ENCODE results near the gene BIRC7. TPM values are rescaled to one million over a fixed set of nuclear protein-coding genes. Genes with fewer than 3 reads are reported as not detected.

The BIRC7 gene
- total RNA-seq, 1 experiment from 2014 or later: not detected

DNA sequence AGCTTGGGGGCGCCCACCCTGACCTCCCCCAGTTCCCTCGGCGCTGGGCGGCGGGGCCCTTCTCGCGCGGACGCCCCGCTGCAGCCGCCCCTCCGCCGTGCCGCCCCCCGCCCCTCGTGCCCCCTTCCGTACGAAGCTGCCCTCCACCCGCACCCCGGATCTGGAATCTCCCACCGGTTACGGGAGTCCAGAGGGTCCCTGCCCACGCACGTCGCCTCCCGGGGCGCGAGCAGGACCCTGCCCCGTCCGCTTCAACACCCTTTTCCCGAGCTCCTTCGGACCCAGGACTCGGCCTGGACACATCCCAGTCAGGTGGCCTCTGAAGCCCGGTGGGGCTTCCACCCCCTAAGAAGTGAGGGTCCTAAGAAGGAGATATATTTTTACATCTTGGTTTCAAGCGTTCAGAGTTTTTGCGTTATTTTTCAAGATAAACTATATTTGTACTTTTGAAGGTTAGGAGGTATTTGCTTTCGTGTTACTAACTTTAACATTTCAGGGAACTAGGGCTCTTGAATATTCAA is 37.4 kb downstream of the BIRC7 start:
- no TSS peak for BruUV-seq (replicated peaks)
- intact Hi-C loops (cut with micrococcal nuclease; ENCODE audit: unreplicated experiment): no loop called here
- no peak for DNase-seq
- Histone ChIP-seq H3K4me1 (replicated peaks; ENCODE audit: insufficient read depth) (peaks cover 18% of the 10 kb centered on the region), H2AFZ (peak overlapping the region; percentile 56; the same call in 1 of the 2 replicates), H3K79me2 (ENCODE audit: low read depth) (peaks cover 49% of the 10 kb centered on the region), H3K9me2 (ENCODE audit: insufficient read depth) (no peaks in the 10 kb centered on the region), H3F3A (ENCODE audit: insufficient read depth, low read depth) (no peaks in the 10 kb centered on the region; the same call in 1 of the 2 replicates), H3K4me3 (peak overlapping the region; percentile 91), H3K36me3 (ENCODE audit: low read depth) (peaks cover 18% of the 10 kb centered on the region; the same call in 1 of the 2 replicates), H3K27me3 (ENCODE audit: insufficient read depth, low read depth) (no peaks in the 10 kb centered on the region), H4K20me1 (ENCODE audit: insufficient read depth) (peaks cover 48% of the 10 kb centered on the region), H3K9me3 (ENCODE audit: insufficient read depth, low read depth) (no peaks in the 10 kb centered on the region), H3K4me2 (peak overlapping the region; percentile 99), H3K27ac (peak overlapping the region; percentile 10; the same call in 1 of the 2 replicates)
- TF ChIP-seq EZH2 (IDR thresholded peaks at IDR 0.05; ENCODE audit: low read depth): no peak
- TF ChIP-seq, protein P1, sequence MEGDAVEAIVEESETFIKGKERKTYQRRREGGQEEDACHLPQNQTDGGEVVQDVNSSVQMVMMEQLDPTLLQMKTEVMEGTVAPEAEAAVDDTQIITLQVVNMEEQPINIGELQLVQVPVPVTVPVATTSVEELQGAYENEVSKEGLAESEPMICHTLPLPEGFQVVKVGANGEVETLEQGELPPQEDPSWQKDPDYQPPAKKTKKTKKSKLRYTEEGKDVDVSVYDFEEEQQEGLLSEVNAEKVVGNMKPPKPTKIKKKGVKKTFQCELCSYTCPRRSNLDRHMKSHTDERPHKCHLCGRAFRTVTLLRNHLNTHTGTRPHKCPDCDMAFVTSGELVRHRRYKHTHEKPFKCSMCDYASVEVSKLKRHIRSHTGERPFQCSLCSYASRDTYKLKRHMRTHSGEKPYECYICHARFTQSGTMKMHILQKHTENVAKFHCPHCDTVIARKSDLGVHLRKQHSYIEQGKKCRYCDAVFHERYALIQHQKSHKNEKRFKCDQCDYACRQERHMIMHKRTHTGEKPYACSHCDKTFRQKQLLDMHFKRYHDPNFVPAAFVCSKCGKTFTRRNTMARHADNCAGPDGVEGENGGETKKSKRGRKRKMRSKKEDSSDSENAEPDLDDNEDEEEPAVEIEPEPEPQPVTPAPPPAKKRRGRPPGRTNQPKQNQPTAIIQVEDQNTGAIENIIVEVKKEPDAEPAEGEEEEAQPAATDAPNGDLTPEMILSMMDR (conservative IDR thresholded peaks at IDR 0.05): no peak
- CTCF ChIA-PET: interaction anchor here (0.6 to 1.9 kb wide), 2 partner anchors 50 to 75 kb away, joined by 4 to 13 read pairs; no protein-coding TSS in a partner anchor
- POLR2A ChIA-PET (ENCODE audit: unreplicated experiment): interaction anchor here (0.5 to 0.8 kb wide), 3 partner anchors 36 to 707 kb away, joined by 16 to 23 read pairs (median 19); no protein-coding TSS in a partner anchor

DNA sequence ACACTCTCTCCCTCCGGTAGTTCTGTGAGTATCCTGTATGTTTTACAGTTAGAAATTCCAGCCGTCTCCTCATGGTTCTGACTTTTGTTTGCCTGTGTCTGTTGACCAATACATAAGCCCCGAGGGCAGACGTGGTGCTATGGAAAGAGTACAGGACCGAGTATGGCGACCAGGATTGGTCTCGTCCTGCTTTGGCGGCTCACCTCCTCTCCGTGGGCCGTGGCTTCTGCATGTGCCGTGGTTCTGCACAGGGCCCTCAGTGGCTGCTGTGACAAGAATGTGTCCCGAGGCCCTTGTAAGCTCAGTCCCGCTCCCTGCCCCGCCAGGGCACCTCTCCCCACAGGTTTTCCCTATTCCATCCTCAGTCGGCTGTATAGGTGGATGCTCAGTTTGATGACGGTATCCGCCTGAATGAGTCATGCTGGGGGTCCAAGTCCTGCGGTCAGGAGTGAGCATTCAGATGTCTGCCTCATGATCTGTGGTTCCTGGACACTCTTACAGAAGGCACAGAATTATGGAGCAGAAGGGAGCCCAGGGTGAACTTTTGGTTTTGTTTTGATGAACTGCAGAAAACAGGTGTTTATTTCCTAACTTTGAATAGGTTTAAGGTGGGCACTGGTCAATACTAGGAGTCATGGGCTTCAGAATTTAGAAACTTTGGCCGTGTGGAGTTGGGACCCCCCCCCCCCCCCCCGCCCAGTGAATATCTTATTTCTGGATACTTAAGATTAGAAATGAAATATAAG is 38.1 kb downstream of the BIRC7 start:
- peaks cover 48% of the 10 kb centered on the region for H4K20me1 ChIP-seq (ENCODE audit: insufficient read depth)
- TF ChIP-seq, protein P1 (conservative IDR thresholded peaks at IDR 0.05): no peak
- no peak for TF ChIP-seq EZH2 (IDR thresholded peaks at IDR 0.05; ENCODE audit: low read depth)
- H3K79me2 ChIP-seq (ENCODE audit: low read depth): peaks cover 49% of the 10 kb centered on the region
- H2AFZ ChIP-seq: no peak overlapping the region
- H3F3A ChIP-seq (ENCODE audit: insufficient read depth, low read depth): no peaks in the 10 kb centered on the region; the same call in 1 of the 2 replicates
- ChIA-PET CTCF (interaction anchor here (0.6 kb wide), 1 partner anchor 74 kb away, joined by 4 read pairs; no protein-coding TSS in a partner anchor), POLR2A (ENCODE audit: unreplicated experiment) (interaction anchor here (0.8 kb wide), 1 partner anchor 707 kb away, joined by 23 read pairs; no protein-coding TSS in a partner anchor)
- DNase-seq: peak; percentile 28 to 67
- H3K9me2 ChIP-seq (ENCODE audit: insufficient read depth): no peaks in the 10 kb centered on the region
- no peaks in the 10 kb centered on the region for H3K27me3 ChIP-seq (ENCODE audit: insufficient read depth, low read depth)
- intact Hi-C loops (cut with micrococcal nuclease; ENCODE audit: unreplicated experiment): no loop called here
- peak overlapping the region; percentile 10; the same call in 1 of the 2 replicates for H3K27ac ChIP-seq
- H3K9me3 ChIP-seq (ENCODE audit: insufficient read depth, low read depth): no peaks in the 10 kb centered on the region
- H3K4me1 ChIP-seq (replicated peaks; ENCODE audit: insufficient read depth): peaks cover 18% of the 10 kb centered on the region
- TSS peak; percentile 79 for BruUV-seq (replicated peaks)
- peak overlapping the region; percentile 99 for H3K4me2 ChIP-seq
- peaks cover 24% of the 10 kb centered on the region; the same call in 1 of the 2 replicates for H3K36me3 ChIP-seq (ENCODE audit: low read depth)
- peak overlapping the region; percentile 91 for H3K4me3 ChIP-seq

DNA sequence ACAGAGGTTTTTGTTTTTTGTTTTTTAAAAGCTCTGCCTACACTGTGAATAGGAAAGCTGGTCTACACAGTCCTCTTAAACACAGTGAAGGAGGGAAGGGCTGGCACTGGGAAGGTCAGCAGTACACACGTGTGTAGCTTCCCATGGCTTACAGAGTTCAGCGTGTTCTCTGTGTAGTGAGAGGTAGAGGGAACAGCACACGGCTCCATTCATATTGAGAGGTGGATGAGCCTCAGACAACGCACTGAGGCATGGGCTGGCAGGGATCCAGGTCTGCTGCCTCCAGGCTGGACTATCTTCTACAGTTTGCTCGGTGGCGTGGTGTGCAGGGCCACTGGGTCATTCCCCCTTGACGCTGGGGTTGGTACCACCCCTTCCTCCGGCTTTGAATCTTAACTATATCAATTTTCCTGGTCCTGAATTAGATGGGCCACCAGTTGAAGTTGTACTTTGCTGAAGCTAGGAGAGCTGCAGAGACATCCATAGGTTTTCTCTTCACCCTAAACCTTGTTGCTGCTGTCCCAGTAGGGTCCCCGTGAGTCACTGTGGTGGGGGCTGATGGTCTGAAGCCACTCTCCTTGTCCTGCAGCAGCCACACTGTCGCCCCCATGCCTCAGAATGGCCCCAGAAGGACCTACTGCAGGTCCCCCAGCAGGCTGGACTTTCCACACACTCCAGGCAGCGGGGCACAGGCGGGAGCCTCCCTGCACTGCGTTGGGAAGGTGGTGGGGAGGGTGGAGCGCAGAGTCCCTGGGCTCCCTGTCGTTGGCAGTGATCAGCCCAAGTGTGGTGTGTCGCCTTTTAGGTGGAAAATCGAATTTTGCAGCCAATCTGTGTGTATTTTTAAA is 38.9 kb downstream of the BIRC7 start:
- TF ChIP-seq, protein P1 (conservative IDR thresholded peaks at IDR 0.05): no peak
- TF ChIP-seq EZH2 (IDR thresholded peaks at IDR 0.05; ENCODE audit: low read depth): no peak
- CTCF ChIA-PET: no interaction called here
- H3K36me3 ChIP-seq (ENCODE audit: low read depth): peaks cover 28% of the 10 kb centered on the region; the same call in 1 of the 2 replicates
- H3F3A ChIP-seq (ENCODE audit: insufficient read depth, low read depth): no peaks in the 10 kb centered on the region; the same call in 1 of the 2 replicates
- POLR2A ChIA-PET (ENCODE audit: unreplicated experiment): interaction anchor here (0.7 kb wide), 1 partner anchor 68 kb away, joined by 3 read pairs; no protein-coding TSS in a partner anchor
- H4K20me1 ChIP-seq (ENCODE audit: insufficient read depth): peaks cover 51% of the 10 kb centered on the region
- H3K27me3 ChIP-seq (ENCODE audit: insufficient read depth, low read depth): no peaks in the 10 kb centered on the region
- DNase-seq: no peak
- H3K9me2 ChIP-seq (ENCODE audit: insufficient read depth): no peaks in the 10 kb centered on the region
- H3K9me3 ChIP-seq (ENCODE audit: insufficient read depth, low read depth): no peaks in the 10 kb centered on the region
- no peak overlapping the region for H2AFZ ChIP-seq
- no peak overlapping the region; the same call in 1 of the 2 replicates for H3K4me3 ChIP-seq
- peak overlapping the region; percentile 99 for H3K4me2 ChIP-seq
- BruUV-seq (replicated peaks): no TSS peak
- intact Hi-C loops (cut with micrococcal nuclease; ENCODE audit: unreplicated experiment): no loop called here
- peaks cover 49% of the 10 kb centered on the region for H3K79me2 ChIP-seq (ENCODE audit: low read depth)
- no peak overlapping the region for H3K27ac ChIP-seq
- H3K4me1 ChIP-seq (replicated peaks; ENCODE audit: insufficient read depth): peaks cover 18% of the 10 kb centered on the region
